K562 (cell line): ENCODE results near the gene DDX55. TPM values are rescaled to one million over a fixed set of nuclear protein-coding genes. Genes with fewer than 3 reads are reported as not detected.

ENCODE experiments used
- ATAC-seq: fragments of 200-7000 bp; cut with Tn5 transposase; 3 replicates; pipeline ENCODE4 v1.9.1; 2020; ENCODE audit warnings: moderate library complexity
- BruUV-seq: library from RNA; stranded (reverse); fragments of 400-500 nt; replicated peaks from 2 replicates; lab custom pipeline; 2021; lab: Mats Ljungman, UMichigan
- CTCF ChIA-PET: fragments of 300-600 bp; formaldehyde crosslinking; extraction: SDS; loops from one replicate; lab custom pipeline; 2021; ENCODE audit warnings: low intra/inter-chr PET ratio; lab: Yijun Ruan, JAX
- POLR2A ChIA-PET: fragments of 300-600, 350-650 bp; sonication (Branson Sonifier 250); formaldehyde crosslinking; extraction: SDS; loops from one replicate; lab custom pipeline; 2021; ENCODE audit warnings: antibody characterized with exemption, inconsistent platforms; lab: Yijun Ruan, JAX
- DNase-seq, 4 experiments: peaks; one replicate each; pipeline versions ENCODE4 v3.0.0 to v3.0.0-alpha.2; 2011 to 2018; ENCODE audit warnings: low spot score in 3 of 4, mixed read lengths in 3 of 4; ENCODE audit errors: extremely low read depth in 1 of 4
- FAIRE-seq: peaks from 2 replicates; lab custom pipeline; 2011; peaks lifted over from hg19 to GRCh38; lab: Jason Lieb, UNC
- H2AFZ ChIP-seq: 2 replicates; pipeline ENCODE4 v1.6.0; 2011; ENCODE audit warnings: low read depth, low read length, control low read depth, inconsistent platforms
- H3K27ac ChIP-seq: fragments of 200-600 bp; 3 replicates; pipeline ENCODE4 v1.8.0; 2011; ENCODE audit warnings: low read depth, mild to moderate bottlenecking, control low read depth, inconsistent platforms, low read length, moderate library complexity, mixed read lengths; ENCODE audit errors: extremely low read depth
- H3K27me3 ChIP-seq, 2 experiments: fragments of 300-600 bp in 1 of 2; 2 replicates in 1 of 2; 3 replicates in 1 of 2; pipeline versions ENCODE4 v1.6.0 to v1.8.0; 2011; ENCODE audit warnings: inconsistent platforms in 2 of 2, low read length in 2 of 2, mild to moderate bottlenecking in 1 of 2, mixed read lengths in 1 of 2, moderate library complexity in 1 of 2; ENCODE audit not compliant: control insufficient read depth in 2 of 2, insufficient read depth in 2 of 2
- H3K36me3 ChIP-seq: fragments of 300-600 bp; 3 replicates; pipeline ENCODE4 v1.8.0; 2011; ENCODE audit warnings: mild to moderate bottlenecking, low read length, inconsistent platforms; ENCODE audit not compliant: control insufficient read depth, insufficient read depth
- H3K4me1 ChIP-seq, 2 experiments: fragments of 200-600 bp in 1 of 2; replicated peaks in 1 of 2; 2 replicates in 1 of 2; 3 replicates in 1 of 2; pipeline versions ENCODE4 v1.5.1 to v1.8.0; 2011; ENCODE audit warnings: inconsistent platforms in 2 of 2, low read length in 2 of 2, mild to moderate bottlenecking in 1 of 2, mixed read lengths in 1 of 2, moderate library complexity in 1 of 2; ENCODE audit not compliant: control insufficient read depth in 2 of 2, insufficient read depth in 2 of 2
- H3K4me2 ChIP-seq: 2 replicates; pipeline ENCODE4 v1.6.1; 2011; ENCODE audit warnings: low read length, control low read depth, inconsistent platforms, mixed read lengths; ENCODE audit not compliant: insufficient read depth
- H3K4me3 ChIP-seq: fragments of 200-600 bp; sonication (generic), shearing (Covaris generic); 2 replicates; pipeline ENCODE4 v1.5.1; 2016; ENCODE audit warnings: control low read depth, inconsistent platforms
- H3K79me2 ChIP-seq: fragments of 200-600 bp; 3 replicates; pipeline ENCODE4 v1.8.0; 2011; ENCODE audit warnings: low read length, inconsistent platforms; ENCODE audit not compliant: control insufficient read depth, insufficient read depth
- H3K9ac ChIP-seq, 2 experiments: 2 replicates each; pipeline versions ENCODE4 v1.6.0 to v1.6.1; 2011; ENCODE audit warnings: low read depth in 2 of 2, low read length in 2 of 2, control low read depth in 1 of 2, inconsistent platforms in 1 of 2, mild to moderate bottlenecking in 1 of 2, mixed read lengths in 1 of 2; ENCODE audit not compliant: insufficient read depth in 1 of 2
- H3K9me1 ChIP-seq: one replicate; pipeline ENCODE4 v1.6.0; 2011; ENCODE audit warnings: inconsistent platforms, mild to moderate bottlenecking, low read length, moderate library complexity; ENCODE audit not compliant: control insufficient read depth, insufficient read depth
- H3K9me3 ChIP-seq: replicated peaks from 2 replicates; pipeline ENCODE4 v1.5.1; 2011; ENCODE audit warnings: low read depth, low read length, inconsistent platforms; ENCODE audit not compliant: control insufficient read depth, insufficient read depth
- H4K20me1 ChIP-seq: replicated peaks from 2 replicates; pipeline ENCODE4 v1.6.1; 2011; ENCODE audit warnings: low read length, inconsistent platforms, mixed read lengths; ENCODE audit not compliant: control insufficient read depth, insufficient read depth
- BRF2 ChIP-seq: IDR thresholded peaks from 3 replicates; pipeline ENCODE4 v1.6.1; 2011; ENCODE audit warnings: borderline replicate concordance, mild to moderate bottlenecking; ENCODE audit not compliant: insufficient read length, insufficient read depth
- CBFA2T2 ChIP-seq: fragments of 450-650 bp; conservative IDR thresholded peaks from 2 replicates; pipeline ENCODE4 v1.6.1; 2017; ENCODE audit warnings: mild to moderate bottlenecking
- EWSR1 ChIP-seq: fragments of 450-650 bp; IDR thresholded peaks from 2 replicates; pipeline ENCODE4 v1.6.1; 2018; ENCODE audit warnings: borderline replicate concordance, mild to moderate bottlenecking, low read depth, moderate library complexity; ENCODE audit not compliant: partially characterized antibody
- GTF2B ChIP-seq: IDR thresholded peaks from 2 replicates; pipeline ENCODE4 v1.6.1; 2011; ENCODE audit not compliant: insufficient read length; ENCODE audit errors: extremely low read depth
- HOXB6 ChIP-seq: fragments of 250-450 bp; sonication (Bioruptor Pico); IDR thresholded peaks from 2 replicates; pipeline ENCODE4 v1.5.1; 2022; ENCODE audit warnings: mild to moderate bottlenecking, borderline replicate concordance
- MAZ ChIP-seq, 2 experiments: fragments of 450-650 bp in 1 of 2; sonication (generic) in 1 of 2; formaldehyde crosslinking; IDR thresholded peaks in 1 of 2; conservative IDR thresholded peaks in 1 of 2; 2 replicates each; pipeline versions ENCODE4 v1.4.0 to v1.5.0; 2020; ENCODE audit warnings: mild to moderate bottlenecking in 1 of 2, missing genetic modification reagents in 1 of 2
- MBD1 ChIP-seq: fragments of 250-450 bp; sonication (Bioruptor Pico); IDR thresholded peaks from 2 replicates; pipeline ENCODE4 v1.8.0; 2022; ENCODE audit warnings: inconsistent platforms
- PHF21A ChIP-seq: fragments of 450-650 bp; IDR thresholded peaks from 2 replicates; pipeline ENCODE4 v1.6.1; 2017; ENCODE audit warnings: low read depth, borderline replicate concordance
- SNAPC5 ChIP-seq: fragments of 250-450 bp; sonication (Bioruptor Pico); IDR thresholded peaks from 2 replicates; pipeline ENCODE4 v1.8.0; 2021; ENCODE audit warnings: moderate library complexity, mild to moderate bottlenecking, inconsistent platforms
- TCFL5 ChIP-seq: fragments of 250-450 bp; sonication (Bioruptor Pico); conservative IDR thresholded peaks from 2 replicates; pipeline ENCODE4 v1.6.1; 2021; ENCODE audit warnings: mild to moderate bottlenecking, moderate library complexity, matching md5 sums
- ZNF445 ChIP-seq: fragments of 250-450 bp; sonication (Bioruptor Pico); IDR thresholded peaks from 2 replicates; pipeline ENCODE4 v1.4.0; 2020; ENCODE audit warnings: low read depth, mild to moderate bottlenecking, moderate library complexity
- WGBS: fragments of 100-300 bp; shearing (Covaris generic); methylation state at CpG from one replicate; pipeline ENCODE4 v1.1.6; 2016; ENCODE audit warnings: low coverage, mixed read lengths; ENCODE audit not compliant: insufficient coverage; ENCODE audit errors: missing lambda C conversion rate; 5-methylcytosine and 5-hydroxymethylcytosine counted together
- in situ Hi-C: fragments of 300-500 bp; cut with MboI; formaldehyde crosslinking; loops from 4 replicates; pipeline ENCODE4 v1.15.0; 2018; ENCODE audit warnings: inconsistent platforms, mixed read lengths
- intact Hi-C: fragments of 100-400 bp; cut with micrococcal nuclease; formaldehyde crosslinking; loops from 2 replicates; pipeline ENCODE4 v1.14.2; 2022
- polyA plus RNA-seq, 8 experiments: library from polyadenylated mRNA; depleted of rRNA in 4 of 8; stranded (reverse) in 5 of 8; unstranded in 3 of 8; fragments of >200 nt; fragmentation: Nextera tagmentation in 2 of 8; fragmentation: Illumina TruSeq in 1 of 8; extraction: Ambion mirVana in 2 of 8; extraction: Trizol in 1 of 8; gene quantifications; 2 replicates each; pipeline versions ENCODE4 v1.2.1 to v1.2.3, GENCODE V29; 2011 to 2014; ENCODE audit warnings: inconsistent platforms in 1 of 8, missing spikeins in 1 of 8
- total RNA-seq, 7 experiments: library from RNA; depleted of rRNA in 6 of 7; stranded (reverse); fragments of >200 nt in 6 of 7; fragmentation: Illumina TruSeq in 2 of 7; extraction: Trizol in 2 of 7; gene quantifications; 2 replicates each; pipeline versions ENCODE4 v1.2.1 to v1.2.3, GENCODE V29; 2011 to 2021; ENCODE audit warnings: low replicate concordance in 1 of 7
- TF ChIP-seq, protein P1 (sequence below), 2 experiments: fragments of 250-450 bp in 1 of 2; fragments of 450-650 bp in 1 of 2; sonication (Bioruptor Pico) in 1 of 2; IDR thresholded peaks; 2 replicates each; pipeline versions ENCODE4 v1.6.1 to v1.8.0; 2016 to 2021; ENCODE audit warnings: mild to moderate bottlenecking in 2 of 2, moderate library complexity in 2 of 2, missing compliant biosample characterization in 1 of 2, missing genetic modification characterization in 1 of 2
- TF ChIP-seq, protein P2 (sequence below): fragments of 450-650 bp; IDR thresholded peaks from 2 replicates; pipeline ENCODE4 v1.6.1; 2018; ENCODE audit warnings: mild to moderate bottlenecking, low read depth; ENCODE audit not compliant: partially characterized antibody

Gene DDX55
- total and polyA plus RNA-seq, 9 of the 15 experiments (the other 6 are each of a cell fraction or from before 2014, with no cell fraction given), result 10.6 to 71.0 (median 60.9) TPM

- Histone ChIP-seq H4K20me1 (0 out of 2 replicates have a peak, but pooled peaks cover 4% of the 10 kb centered on the region), H3K27ac (peak within 1 kb of the TSS; percentile 96), H3K4me3 (peak within 1 kb of the TSS; percentile 97), H2AFZ (peak within 1 kb of the TSS; percentile 79), H3K4me1 (peaks cover 0 to 7% of the 10 kb centered on the region in 2 experiments; a peak in 2 of 5 replicates), H3K36me3 (peaks cover 46% of the 10 kb centered on the region; the same call in 2 of the 3 replicates), H3K79me2 (peaks cover 63% of the 10 kb centered on the region), H3K27me3 (no peaks in the 10 kb centered on the region), H3K9me1 (no peaks in the 10 kb centered on the region), H3K4me2 (peak within 1 kb of the TSS; percentile 96), H3K9me3 (no peaks in the 10 kb centered on the region), H3K9ac (peak within 1 kb of the TSS; percentile 98 to 100)
- POLR2A ChIA-PET, result interaction anchor here (0.6 to 1.1 kb wide), 7 partner anchors 14 to 703 kb away, joined by 3 to 4 read pairs (median 3); partner anchors contain the start of gene MPHOSPH9
- BruUV-seq, result no TSS peak
- under 1% methylated on average over 52 of the region's 52 CpGs for WGBS
- peak; percentile 97 for ATAC-seq
- peak; percentile 91 to 99 (median 94) for DNase-seq
- intact Hi-C loops, result loop anchor here (5.0 kb wide), 1 partner anchor 79 kb away; the partner anchor contains the start of gene ATP6V0A2
- FAIRE-seq, result peak; percentile 95
- CTCF ChIA-PET, result no interaction called here
- in situ Hi-C loops, result no loop called here
- TF ChIP-seq HOXB6, result no peak
- TF ChIP-seq MAZ (CRISPR knock-in tag; conservative IDR thresholded peaks at IDR 0.05 in 1 of 2, IDR thresholded peaks at IDR 0.05 in 1 of 2), result peak; percentile 88 to 90
- TF ChIP-seq GTF2B, result no peak
- TF ChIP-seq, protein P1, sequence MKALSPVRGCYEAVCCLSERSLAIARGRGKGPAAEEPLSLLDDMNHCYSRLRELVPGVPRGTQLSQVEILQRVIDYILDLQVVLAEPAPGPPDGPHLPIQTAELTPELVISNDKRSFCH (CRISPR knock-in tag; IDR thresholded peaks at IDR 0.05), result no peak
- TF ChIP-seq, protein P1 (tag; IDR thresholded peaks at IDR 0.05), result 0 out of 2 replicates have a peak, but pooled peaks have one; percentile 14
- TF ChIP-seq EWSR1, result no peak
- peak; percentile 13; the same call in 1 of the 2 replicates for TF ChIP-seq PHF21A
- TF ChIP-seq, protein P2, sequence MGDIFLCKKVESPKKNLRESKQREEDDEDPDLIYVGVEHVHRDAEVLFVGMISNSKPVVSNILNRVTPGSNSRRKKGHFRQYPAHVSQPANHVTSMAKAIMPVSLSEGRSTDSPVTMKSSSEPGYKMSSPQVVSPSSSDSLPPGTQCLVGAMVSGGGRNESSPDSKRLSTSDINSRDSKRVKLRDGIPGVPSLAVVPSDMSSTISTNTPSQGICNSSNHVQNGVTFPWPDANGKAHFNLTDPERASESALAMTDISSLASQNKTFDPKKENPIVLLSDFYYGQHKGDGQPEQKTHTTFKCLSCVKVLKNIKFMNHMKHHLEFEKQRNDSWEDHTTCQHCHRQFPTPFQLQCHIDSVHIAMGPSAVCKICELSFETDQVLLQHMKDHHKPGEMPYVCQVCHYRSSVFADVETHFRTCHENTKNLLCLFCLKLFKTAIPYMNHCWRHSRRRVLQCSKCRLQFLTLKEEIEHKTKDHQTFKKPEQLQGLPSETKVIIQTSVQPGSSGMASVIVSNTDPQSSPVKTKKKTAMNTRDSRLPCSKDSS, result no peak
- TF ChIP-seq MBD1, result no peak
- no peak for TF ChIP-seq TCFL5 (CRISPR knock-in tag)
- TF ChIP-seq ZNF445, result no peak
- TF ChIP-seq CBFA2T2, result no peak
- no peak for TF ChIP-seq SNAPC5 (CRISPR knock-in tag)
- TF ChIP-seq BRF2, result no peak
Observed at GRCh38 chr12:123633379-123634141, 31.7 kb downstream of the DDX55 start, which contains the start of the genes EIF2B1 and GTF2H3. TSS of gene EIF2B1 (minus strand) at chr12:123633686. CDS start at chr12:123633557, 129 bp downstream. TSS of gene GTF2H3 (plus strand) at chr12:123633829. CDS start at chr12:123633860, 31 bp downstream.
